Effector memory CD8-positive, alpha-beta T cell (primary cell): ENCODE data around the gene CPNE7.
"Not testable (repeated sequence)": the region's sequence is repeated elsewhere in the genome, so short reads cannot be mapped to it uniquely, and the experiment has no call there.

Experiments used
- ATAC-seq: fragments of 150-1000 bp; cut with Tn5 transposase; replicated peaks from 2 replicates; pipeline ENCODE4 v1.10.0; 2021; ENCODE audit warnings: mild to moderate bottlenecking, moderate library complexity
- DNase-seq, 3 experiments: peaks; one replicate each; pipeline ENCODE4 v3.0.0; 2021
- H3K27ac Mint-ChIP-seq, 2 donors: one replicate each; pipeline ENCODE4 v1.8.0; 2022; ENCODE audit warnings: mild to moderate bottlenecking in 2 of 2, mixed read lengths in 2 of 2, moderate library complexity in 2 of 2
- H3K27me3 Mint-ChIP-seq, 2 donors: one replicate each; pipeline ENCODE4 v1.8.0; 2022; ENCODE audit warnings: mixed read lengths in 2 of 2
- H3K36me3 Mint-ChIP-seq: one replicate; pipeline ENCODE4 v1.8.0; 2022; ENCODE audit warnings: mild to moderate bottlenecking, moderate library complexity, mixed read lengths; ENCODE audit not compliant: insufficient read depth
- H3K4me1 Mint-ChIP-seq, 2 donors: one replicate each; pipeline ENCODE4 v1.8.0; 2022; ENCODE audit warnings: low read depth in 2 of 2, mixed read lengths in 2 of 2
- H3K4me3 Mint-ChIP-seq, 2 donors: one replicate each; pipeline ENCODE4 v1.8.0; 2022; ENCODE audit warnings: mild to moderate bottlenecking in 2 of 2, mixed read lengths in 2 of 2, moderate library complexity in 2 of 2
- H3K9me3 Mint-ChIP-seq, 2 donors: one replicate each; pipeline ENCODE4 v1.8.0; 2022; ENCODE audit warnings: mixed read lengths in 2 of 2

CPNE7 gene

DNA sequence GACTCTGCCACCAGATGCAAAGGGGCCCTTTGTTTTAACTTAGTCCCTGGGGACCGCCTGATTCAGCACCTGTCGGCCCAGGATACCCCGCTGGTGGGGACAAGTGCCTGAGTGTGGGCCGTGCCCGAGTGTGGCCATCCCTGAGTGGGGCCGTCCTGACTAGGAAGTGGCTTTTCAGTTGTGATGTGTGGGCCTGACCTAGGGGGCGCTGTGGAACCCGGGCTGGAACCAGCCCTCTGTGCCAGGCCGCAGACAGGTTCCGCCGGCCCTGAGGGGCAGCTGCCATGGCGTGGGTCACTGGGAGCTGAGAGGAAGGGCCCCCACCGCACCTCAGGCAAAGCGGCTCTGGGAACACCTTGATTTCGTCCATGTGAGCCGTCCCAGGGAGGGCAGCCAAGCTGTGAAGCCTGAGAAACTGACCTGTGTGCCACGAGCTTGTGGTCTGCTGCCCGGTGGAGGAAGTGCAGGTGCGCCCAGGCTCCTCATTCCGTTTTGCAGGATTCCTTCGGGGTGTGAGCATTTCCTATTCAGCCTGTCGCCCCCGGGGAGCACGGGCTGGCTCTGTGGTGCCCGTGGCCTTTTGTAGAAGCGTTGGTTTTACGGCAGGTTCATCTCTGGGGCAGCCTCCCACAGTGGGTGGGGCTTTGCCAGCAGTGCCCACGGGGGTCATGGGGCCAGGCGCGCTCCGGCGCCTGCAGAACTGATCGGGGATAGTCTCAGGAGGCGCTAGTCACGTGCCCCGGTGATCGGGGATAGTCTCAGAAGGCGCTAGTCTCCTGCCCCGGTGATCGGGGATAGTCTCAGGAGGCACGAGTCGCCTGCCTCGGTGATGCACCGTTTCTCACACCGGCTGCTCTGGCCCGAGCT lies 9.8 kb upstream of the CPNE7 start:
- Mint-ChIP-seq H3K36me3 (peaks cover 50% of the 10 kb centered on the region), H3K27ac (peak overlapping the region; percentile 50 to 67), H3K4me3 (peak overlapping the region; percentile 63 to 72), H3K4me1 (peaks cover 44 to 45% of the 10 kb centered on the region in 2 donors), H3K27me3 (peaks cover 0 to 6% of the 10 kb centered on the region in 2 donors), H3K9me3 (no peaks in the 10 kb centered on the region)
- DNase-seq (peak in 2 of 3 experiments; percentile 42 to 47), ATAC-seq (peak; percentile 70)

DNA sequence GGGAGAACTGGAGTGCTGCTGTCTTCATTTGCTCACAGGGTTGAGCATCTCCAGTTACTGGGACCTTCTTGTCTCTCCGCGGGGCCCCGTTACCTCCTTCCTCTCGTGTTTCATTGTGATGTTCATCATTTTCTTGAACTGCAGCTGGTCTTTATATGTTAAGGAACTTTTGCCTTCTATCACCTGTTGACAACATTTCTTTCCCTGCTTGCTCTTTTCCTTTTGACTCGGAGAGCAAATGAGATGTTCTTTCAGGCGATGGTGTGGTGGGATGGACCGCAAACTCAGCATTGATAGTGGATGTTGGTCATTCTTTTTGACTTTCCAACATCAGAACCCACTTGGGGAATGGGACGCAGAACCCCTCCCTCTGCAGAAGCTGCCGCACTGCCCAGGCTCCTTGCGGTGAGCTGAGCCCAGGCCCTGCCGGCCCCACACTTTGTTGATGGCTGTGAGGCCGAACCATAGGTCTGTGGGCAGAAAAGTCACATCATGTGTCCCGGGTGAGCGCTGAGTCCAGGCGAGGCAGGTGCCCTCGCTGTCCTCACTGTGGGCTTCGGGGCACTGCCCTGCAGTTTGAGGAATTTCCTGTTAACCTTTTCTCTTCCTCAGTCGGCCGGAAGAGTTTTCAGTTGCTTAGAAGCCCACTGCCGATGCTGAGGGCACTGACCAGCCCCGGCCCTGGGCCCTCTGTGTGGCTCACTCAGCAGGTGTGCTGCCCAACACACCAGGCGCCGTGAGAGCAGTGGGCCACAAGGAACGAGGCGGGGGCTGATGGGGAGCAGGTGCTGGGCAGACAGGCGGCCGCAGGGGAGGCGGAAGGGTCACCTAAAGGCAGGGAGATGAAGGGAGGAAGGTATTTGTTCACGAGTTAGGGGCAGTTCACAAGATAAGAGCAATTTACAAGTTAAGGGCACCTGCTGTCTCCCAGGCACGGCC lies 7.6 kb upstream of the CPNE7 start:
- H3K4me3 Mint-ChIP-seq = no peak overlapping the region
- no peak overlapping the region for H3K27ac Mint-ChIP-seq
- H3K36me3 Mint-ChIP-seq = peaks cover 31% of the 10 kb centered on the region
- H3K4me1 Mint-ChIP-seq = peaks cover 27 to 35% of the 10 kb centered on the region in 2 donors
- peaks cover 3 to 16% of the 10 kb centered on the region in 2 donors for H3K27me3 Mint-ChIP-seq
- DNase-seq (no peak), ATAC-seq (no peak)
- H3K9me3 Mint-ChIP-seq = no peaks in the 10 kb centered on the region

DNA sequence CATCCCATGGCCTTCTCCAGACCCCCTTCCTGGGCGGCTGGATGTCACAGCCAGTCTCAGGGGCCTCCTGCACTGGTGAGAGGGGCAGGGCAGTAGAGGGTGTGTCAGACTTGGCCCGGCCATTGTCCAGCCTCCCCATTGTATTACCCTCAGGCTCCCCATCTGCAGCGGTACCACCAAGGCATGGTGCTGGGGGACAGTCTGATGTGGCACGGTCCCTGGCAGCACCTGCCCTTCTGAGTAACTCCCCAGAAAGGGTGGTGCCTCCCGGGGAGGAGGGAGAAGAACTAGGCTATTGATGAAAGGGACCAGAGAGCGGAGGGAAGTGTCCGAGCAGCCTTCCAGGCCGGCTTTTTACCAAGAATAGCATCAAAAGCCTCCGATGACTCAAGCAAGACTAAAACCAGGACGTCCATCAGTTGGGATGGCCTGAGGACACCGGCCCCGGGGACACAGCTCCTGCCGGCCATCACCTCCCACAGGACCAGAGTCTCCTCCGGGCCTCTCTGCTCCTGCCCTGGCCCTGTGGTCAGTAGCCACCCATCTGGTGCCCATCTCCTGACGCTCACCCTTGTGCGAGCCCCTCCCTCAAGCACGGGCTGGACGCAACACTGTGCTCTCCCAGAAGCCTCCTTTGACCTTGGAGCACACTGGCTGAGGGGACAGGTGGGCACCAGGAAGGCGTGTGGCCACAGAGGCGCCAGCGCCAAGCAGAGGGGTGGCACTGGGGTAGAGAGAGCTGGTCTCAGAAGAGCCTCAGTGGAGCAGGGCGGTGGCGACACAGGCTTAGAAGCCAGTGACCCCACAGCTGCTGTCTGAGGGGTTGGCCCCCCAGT lies 5.8 kb upstream of the CPNE7 start:
- no peak overlapping the region for H3K27ac Mint-ChIP-seq

DNA sequence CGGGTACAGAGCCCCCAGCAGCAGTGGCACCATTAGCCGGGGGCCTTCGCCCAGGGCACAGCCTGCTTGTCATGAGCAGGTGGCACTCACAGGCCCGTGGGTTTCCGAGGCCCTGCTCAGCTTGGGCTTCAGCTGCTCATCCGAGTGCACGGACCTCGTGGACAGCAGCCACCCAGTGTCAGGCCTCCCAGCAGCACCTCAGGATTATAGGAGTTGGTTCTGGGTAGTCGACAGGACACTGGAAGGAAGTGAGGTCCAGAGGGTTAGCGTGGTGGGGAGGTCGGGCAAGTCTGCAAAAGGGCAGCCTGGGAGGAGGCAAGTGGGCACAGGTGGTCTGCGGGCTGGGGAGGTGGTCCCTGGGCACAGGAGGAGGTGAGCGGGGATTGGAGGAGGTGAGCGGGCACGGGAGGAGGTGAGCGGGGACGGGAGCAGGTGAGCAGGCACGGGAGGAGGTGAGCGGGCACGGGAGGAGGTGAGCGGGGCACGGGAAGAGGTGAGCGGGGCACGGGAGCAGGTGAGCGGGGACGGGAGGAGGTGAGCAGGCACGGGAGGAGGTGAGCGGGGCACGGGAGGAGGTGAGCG lies 5.1 kb upstream of the CPNE7 start:
- H3K9me3 Mint-ChIP-seq = no peaks in the 10 kb centered on the region
- peaks cover 6% of the 10 kb centered on the region for H3K36me3 Mint-ChIP-seq
- H3K4me3 Mint-ChIP-seq = no peak overlapping the region
- H3K27me3 Mint-ChIP-seq = peaks cover 16 to 30% of the 10 kb centered on the region in 2 donors
- DNase-seq (no peak), ATAC-seq (no peak)
- no peak overlapping the region for H3K27ac Mint-ChIP-seq
- H3K4me1 Mint-ChIP-seq = peaks cover 10 to 17% of the 10 kb centered on the region in 2 donors

More for the DNA sequence above, 5.8 kb upstream of the CPNE7 start:
- no peak for DNase-seq
- Mint-ChIP-seq H3K36me3 (peaks cover 13% of the 10 kb centered on the region), H3K4me3 (no peak overlapping the region), H3K4me1 (peaks cover 16 to 25% of the 10 kb centered on the region in 2 donors), H3K9me3 (no peaks in the 10 kb centered on the region), H3K27me3 (peaks cover 16 to 30% of the 10 kb centered on the region in 2 donors)
- no peak for ATAC-seq

DNA sequence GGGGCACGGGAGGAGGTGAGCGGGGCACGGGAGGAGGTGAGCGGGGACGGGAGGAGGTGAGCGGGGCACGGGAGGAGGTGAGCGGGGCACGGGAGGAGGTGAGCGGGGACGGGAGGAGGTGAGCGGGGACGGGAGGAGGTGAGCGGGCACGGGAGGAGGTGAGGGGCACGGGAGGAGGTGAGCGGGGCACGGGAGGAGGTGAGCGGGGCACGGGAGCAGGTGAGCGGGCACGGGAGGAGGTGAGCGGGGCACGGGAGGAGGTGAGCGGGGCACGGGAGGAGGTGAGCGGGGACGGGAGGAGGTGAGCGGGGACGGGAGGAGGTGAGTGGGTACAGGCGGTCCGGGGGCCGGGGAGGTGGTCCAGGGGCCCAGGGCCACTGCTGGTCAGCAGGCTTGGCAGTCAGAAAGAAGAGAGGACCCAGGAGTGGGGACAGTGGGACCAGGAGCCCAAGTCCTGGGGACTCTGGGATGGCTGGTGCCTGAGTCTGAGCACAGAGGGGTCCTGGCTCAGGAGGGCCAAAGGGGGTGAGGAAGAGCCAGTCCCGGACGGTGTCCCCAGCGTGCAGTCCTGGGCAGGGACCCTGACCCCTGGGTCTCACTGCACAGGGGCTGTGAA lies 4.5 kb upstream of the CPNE7 start:
- Mint-ChIP-seq H3K4me1 (peaks cover 3 to 11% of the 10 kb centered on the region in 2 donors), H3K27me3 (peaks cover 16 to 30% of the 10 kb centered on the region in 2 donors)
- not testable (repeated sequence) for ATAC-seq, H3K36me3 Mint-ChIP-seq, H3K27ac Mint-ChIP-seq, H3K4me3 Mint-ChIP-seq, DNase-seq, H3K9me3 Mint-ChIP-seq

DNA sequence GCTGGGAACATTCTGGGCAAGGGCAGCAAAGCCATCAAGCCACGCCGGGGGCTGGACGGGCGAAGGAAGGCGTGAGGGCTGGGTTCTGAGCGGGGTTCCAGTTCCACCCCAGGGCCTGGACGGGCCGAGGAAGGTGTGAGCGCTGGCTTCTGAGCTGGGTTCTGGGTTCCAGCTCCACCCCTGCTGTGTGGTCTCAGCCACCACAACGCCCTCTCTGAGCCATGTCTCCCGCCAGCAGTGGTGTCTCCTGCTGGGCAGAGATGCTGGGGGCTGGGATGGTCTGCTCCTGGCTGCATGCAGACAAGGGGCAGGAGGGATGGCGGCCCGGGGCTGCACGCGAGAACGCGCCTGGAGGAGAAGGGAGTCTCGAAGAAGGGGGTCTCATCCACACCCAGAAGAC lies 3.9 kb upstream of the CPNE7 start:
- Mint-ChIP-seq H3K4me1 (peaks cover 0 to 6% of the 10 kb centered on the region in 2 donors), H3K4me3 (no peak overlapping the region), H3K36me3 (peaks cover 3% of the 10 kb centered on the region), H3K27me3 (peaks cover 16 to 30% of the 10 kb centered on the region in 2 donors), H3K27ac (no peak overlapping the region), H3K9me3 (no peaks in the 10 kb centered on the region)
- ATAC-seq (no peak), DNase-seq (no peak)

DNA sequence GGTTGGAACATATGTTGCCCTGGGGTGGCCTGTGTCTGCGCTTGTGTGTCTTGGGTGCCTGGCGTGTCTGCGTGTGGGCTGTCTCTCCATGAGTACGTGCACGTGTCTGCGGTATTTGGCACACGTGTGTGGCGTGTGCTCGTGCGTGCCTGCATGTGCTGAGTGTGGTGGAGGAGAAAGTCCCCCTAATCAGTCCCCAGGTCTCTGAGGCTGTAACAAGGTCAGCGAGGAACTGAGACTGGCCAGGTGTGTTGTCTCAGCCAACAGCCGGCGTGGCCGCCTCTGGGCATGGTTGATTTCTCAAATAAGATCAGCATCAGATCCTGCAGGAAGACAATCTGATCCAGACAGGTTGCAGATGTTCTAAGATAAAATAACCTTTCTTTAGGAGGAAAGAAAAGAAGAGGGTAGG lies 3.5 kb upstream of the CPNE7 start:
- Mint-ChIP-seq H3K27ac (no peak overlapping the region), H3K4me3 (no peak overlapping the region), H3K4me1 (peaks cover 0 to 6% of the 10 kb centered on the region in 2 donors), H3K9me3 (no peaks in the 10 kb centered on the region), H3K36me3 (peaks cover 3% of the 10 kb centered on the region), H3K27me3 (peaks cover 16 to 30% of the 10 kb centered on the region in 2 donors)
- ATAC-seq = no peak
- no peak for DNase-seq

DNA sequence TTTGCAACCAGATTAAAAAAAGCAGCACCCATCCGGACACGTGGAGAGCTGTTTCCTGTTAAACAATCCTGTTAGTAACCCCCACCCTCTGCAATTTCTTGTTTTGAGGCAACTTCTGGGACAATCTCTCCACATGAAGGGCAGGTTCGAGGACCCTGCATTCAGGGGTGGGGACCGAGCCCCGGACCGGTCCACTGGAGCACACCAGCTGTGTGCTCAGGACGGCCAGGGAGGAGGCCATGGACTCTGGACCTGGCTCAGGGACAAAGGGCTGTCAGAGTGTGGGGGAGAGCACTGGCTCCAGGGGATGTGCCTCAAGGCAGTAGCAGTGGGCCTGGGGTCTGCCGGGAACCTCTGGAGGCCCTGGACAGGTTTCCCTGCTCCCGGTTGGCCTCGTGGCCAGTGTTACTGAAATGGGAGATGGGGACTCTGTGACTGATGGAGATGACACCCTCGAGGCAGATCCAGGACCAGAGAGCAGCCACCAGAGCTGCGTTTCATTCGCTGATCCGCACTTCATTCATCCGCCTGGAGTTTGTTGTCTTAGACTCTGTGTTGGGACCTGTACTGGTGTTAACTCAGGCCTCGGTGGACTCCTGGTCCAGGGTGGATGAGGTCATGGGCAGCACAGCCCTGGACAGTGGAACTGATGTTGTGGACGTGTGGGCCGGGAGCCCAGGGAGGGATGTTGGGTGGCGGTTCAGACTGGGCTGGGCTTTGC lies 2.9 kb upstream of the CPNE7 start:
- Mint-ChIP-seq H3K27ac (no peak overlapping the region), H3K36me3 (peaks cover 3% of the 10 kb centered on the region), H3K4me1 (peaks cover 0 to 6% of the 10 kb centered on the region in 2 donors), H3K27me3 (peaks cover 16 to 30% of the 10 kb centered on the region in 2 donors), H3K4me3 (peak overlapping the region in 1 of 2 donors; percentile 37), H3K9me3 (no peaks in the 10 kb centered on the region)
- no peak for ATAC-seq
- no peak for DNase-seq

DNA sequence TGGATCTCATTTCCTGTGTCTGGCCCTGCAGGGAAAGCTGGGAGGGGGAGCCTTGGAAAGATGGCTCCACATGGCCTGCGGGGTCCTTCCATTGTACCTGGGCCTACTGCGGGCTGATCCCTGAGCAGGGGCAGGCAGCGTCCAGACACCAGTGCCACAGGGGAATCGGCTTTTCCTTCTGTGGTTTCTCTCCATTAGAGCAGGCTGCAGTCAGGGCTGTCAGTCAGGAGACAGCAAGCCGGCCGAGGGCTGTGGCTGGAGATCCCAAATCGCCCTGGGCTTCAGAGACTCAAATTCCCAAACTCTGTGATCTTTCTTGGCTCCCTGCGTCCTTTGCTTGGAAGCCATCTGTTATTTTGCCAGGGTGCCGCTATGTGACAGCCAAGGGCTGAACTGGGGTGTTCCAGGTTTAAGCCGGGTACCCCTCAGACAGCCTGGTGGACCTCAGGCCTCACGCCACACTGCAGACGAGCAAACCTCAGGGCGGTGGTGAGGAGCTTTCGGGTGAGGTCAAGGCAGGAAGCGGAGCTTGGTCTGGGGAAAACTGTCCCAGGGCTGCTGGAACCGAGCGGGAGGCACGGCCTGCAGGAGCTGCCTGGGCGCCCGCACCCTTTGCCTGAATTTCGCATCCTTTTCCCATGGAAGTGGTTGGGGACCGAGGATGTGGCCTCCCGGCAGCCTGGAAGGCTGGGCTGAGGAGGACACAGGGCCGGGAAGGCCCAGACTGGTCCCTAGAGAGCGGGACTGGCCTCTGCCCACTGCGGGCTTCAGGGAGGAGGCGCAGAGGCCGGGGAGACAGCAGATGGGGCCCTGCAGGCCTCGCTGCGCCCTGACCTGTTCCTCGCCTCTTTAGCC lies 1.5 kb upstream of the CPNE7 start:
- H3K9me3 Mint-ChIP-seq = no peaks in the 10 kb centered on the region
- no peak overlapping the region for H3K27ac Mint-ChIP-seq
- DNase-seq = no peak
- H3K4me1 Mint-ChIP-seq = peaks cover 0 to 6% of the 10 kb centered on the region in 2 donors
- peaks cover 16 to 30% of the 10 kb centered on the region in 2 donors for H3K27me3 Mint-ChIP-seq
- no peaks in the 10 kb centered on the region for H3K36me3 Mint-ChIP-seq
- peak overlapping the region; percentile 48 to 50 for H3K4me3 Mint-ChIP-seq
- ATAC-seq = no peak

DNA sequence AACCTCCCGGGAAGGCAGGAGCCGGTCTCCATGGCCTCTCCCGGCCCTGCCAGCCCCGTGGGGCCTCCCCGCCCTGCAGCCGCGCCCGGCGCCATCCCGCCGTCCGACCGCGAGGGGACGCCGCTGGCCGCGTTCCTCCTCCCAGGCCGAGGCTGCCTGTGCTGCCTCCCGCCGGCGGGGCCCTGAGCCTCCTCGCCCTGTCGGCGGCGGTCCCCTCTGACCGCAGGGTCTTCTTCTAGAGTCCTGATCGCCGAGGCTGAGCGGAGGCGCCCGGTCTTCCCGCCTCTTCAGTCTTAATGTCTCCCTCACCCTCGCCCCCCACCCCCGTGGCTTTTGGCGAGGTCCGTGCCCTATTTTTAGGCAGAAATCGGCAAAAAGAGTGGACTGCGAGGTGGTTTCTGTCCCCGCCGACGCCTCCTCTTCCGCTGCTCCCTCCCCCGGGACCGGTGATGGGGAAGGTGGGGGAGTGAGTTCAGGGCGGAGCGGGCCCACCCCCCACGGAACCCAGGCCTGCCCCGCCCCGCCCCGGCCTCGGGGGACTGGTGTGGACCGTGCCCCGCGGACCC lies 794 bp upstream of the CPNE7 start:
- Mint-ChIP-seq H3K4me1 (peaks cover 0 to 6% of the 10 kb centered on the region in 2 donors), H3K4me3 (peak overlapping the region; percentile 72 to 74), H3K36me3 (no peaks in the 10 kb centered on the region), H3K27me3 (peaks cover 16 to 30% of the 10 kb centered on the region in 2 donors), H3K27ac (no peak overlapping the region), H3K9me3 (no peaks in the 10 kb centered on the region)
- DNase-seq = peak; percentile 44 to 57 (median 48)
- ATAC-seq = peak; percentile 77
